Caco-2 (cell line): ENCODE data around the gene CLEC2D. TPM values are rescaled to one million over a fixed set of nuclear protein-coding genes. Genes with fewer than 3 reads are reported as not detected.

Experiments
- BruUV-seq: library from RNA; stranded (reverse); fragments of 400-500 nt; replicated peaks from 2 replicates; lab custom pipeline; 2021; lab: Mats Ljungman, UMichigan
- CTCF ChIA-PET: fragments of 300-600 bp; sonication (Branson Sonifier 250); formaldehyde crosslinking; loops from one replicate; lab custom pipeline; 2022; ENCODE audit warnings: antibody characterized with exemption; lab: Charles Lee
- POLR2A ChIA-PET: fragments of 300-600 bp; sonication (Branson Sonifier 250); formaldehyde crosslinking; loops from one replicate; lab custom pipeline; 2022; ENCODE audit warnings: antibody characterized with exemption; lab: Charles Lee
- DNase-seq, 2 experiments: peaks; one replicate each; pipeline versions ENCODE4 v3.0.0 to v3.0.0-alpha.2; 2020 to 2022
- H3K27me3 ChIP-seq: replicated peaks from 2 replicates; pipeline ENCODE4 v1.6.0; 2011; ENCODE audit warnings: low read length; ENCODE audit not compliant: control insufficient read depth, insufficient read depth
- H3K36me3 ChIP-seq: 2 replicates; pipeline ENCODE4 v1.5.1; 2011; ENCODE audit warnings: low read length; ENCODE audit not compliant: control insufficient read depth, insufficient read depth
- H3K4me1 ChIP-seq: fragments of 250-450 bp; sonication (Bioruptor Pico); 2 replicates; pipeline ENCODE4 v1.5.1; 2020; ENCODE audit warnings: mild to moderate bottlenecking
- H3K4me3 ChIP-seq: 2 replicates; pipeline ENCODE4 v1.5.1; 2011; ENCODE audit warnings: low read depth, mild to moderate bottlenecking, control low read depth, low read length
- H3K9me3 ChIP-seq: fragments of 250-450 bp; sonication (Bioruptor Pico); 2 replicates; pipeline ENCODE4 v1.5.1; 2020; ENCODE audit warnings: mild to moderate bottlenecking, moderate library complexity
- H3K27ac Mint-ChIP-seq: one replicate; pipeline ENCODE4 v1.8.0; 2022; ENCODE audit warnings: mixed read lengths; ENCODE audit not compliant: unreplicated experiment
- H3K27me3 Mint-ChIP-seq: one replicate; pipeline ENCODE4 v1.8.0; 2022; ENCODE audit warnings: mixed read lengths; ENCODE audit not compliant: insufficient read depth, unreplicated experiment
- H3K36me3 Mint-ChIP-seq: one replicate; pipeline ENCODE4 v1.8.0; 2022; ENCODE audit warnings: mild to moderate bottlenecking, mixed read lengths; ENCODE audit not compliant: insufficient read depth, unreplicated experiment
- H3K4me1 Mint-ChIP-seq: one replicate; pipeline ENCODE4 v1.8.0; 2022; ENCODE audit warnings: low read depth, mixed read lengths; ENCODE audit not compliant: unreplicated experiment
- H3K4me3 Mint-ChIP-seq: one replicate; pipeline ENCODE4 v1.8.0; 2022; ENCODE audit warnings: mild to moderate bottlenecking, moderate library complexity, mixed read lengths; ENCODE audit not compliant: unreplicated experiment
- H3K9me3 Mint-ChIP-seq: one replicate; pipeline ENCODE4 v1.8.0; 2022; ENCODE audit warnings: mixed read lengths; ENCODE audit not compliant: unreplicated experiment
- CTCF ChIP-seq, 2 experiments: fragments of 200-600 bp in 1 of 2; IDR thresholded peaks; 1 replicate in 1 of 2; 2 replicates in 1 of 2; pipeline versions ENCODE4 v1.5.1 to v1.8.0; 2011 to 2022; ENCODE audit warnings: antibody characterized with exemption in 1 of 2, control low read depth in 1 of 2, inconsistent platforms in 1 of 2, low read depth in 1 of 2, low read length in 1 of 2, mild to moderate bottlenecking in 1 of 2, moderate library complexity in 1 of 2; ENCODE audit not compliant: insufficient read depth in 1 of 2, severe bottlenecking in 1 of 2, unreplicated experiment in 1 of 2
- intact Hi-C: fragments of 100-400 bp; cut with micrococcal nuclease; formaldehyde crosslinking; loops from one replicate; pipeline ENCODE4 v1.10.0; 2022; ENCODE audit not compliant: unreplicated experiment
- total RNA-seq: library from RNA; stranded (reverse); gene quantifications from 2 replicates; pipeline ENCODE4 v1.2.3, GENCODE V29; 2022

Gene CLEC2D
- total RNA-seq, 1 experiment from 2014 or later = 6.6 TPM

- POLR2A ChIA-PET = no interaction called here
- intact Hi-C loops = no loop called here
- CTCF ChIA-PET = no interaction called here
Measured at GRCh38 chr12:9730591-9730990, 61.1 kb downstream of the CLEC2D start.

DNA sequence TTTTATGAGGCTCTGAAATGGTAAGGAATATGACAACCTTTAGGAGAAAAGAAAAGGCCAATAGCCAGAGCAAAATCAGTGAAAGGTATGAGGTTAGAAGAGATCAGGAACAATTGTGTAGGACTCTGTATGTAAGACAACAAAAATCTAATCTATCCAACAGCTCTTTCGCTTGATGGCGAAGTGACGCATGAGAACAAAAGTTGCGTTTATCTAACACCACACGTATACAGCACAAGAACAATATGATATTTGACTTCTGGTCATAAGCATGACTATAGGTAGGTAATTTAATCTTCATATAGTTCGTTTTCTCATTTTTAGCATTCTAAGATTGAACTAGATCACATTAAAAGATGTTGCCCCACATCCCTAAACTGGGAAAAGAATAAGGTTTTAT lies 61.9 kb downstream of the CLEC2D start:
- TF ChIP-seq CTCF (IDR thresholded peaks at IDR 0.05; ENCODE audit: insufficient read depth in 1 of 2, low read depth in 1 of 2, low read length in 1 of 2, severe bottlenecking in 1 of 2, unreplicated experiment in 1 of 2) = no peak
- Mint-ChIP-seq H3K9me3 (no peaks in the 10 kb centered on the region), H3K4me3 (no peak overlapping the region), H3K27ac (no peak overlapping the region), H3K36me3 (no peaks in the 10 kb centered on the region), H3K4me1 (no peaks in the 10 kb centered on the region), H3K27me3 (peaks cover 9% of the 10 kb centered on the region)
- CTCF ChIA-PET = no interaction called here
- Histone ChIP-seq H3K4me3 (no peak overlapping the region), H3K4me1 (no peaks in the 10 kb centered on the region), H3K27me3 (no peaks in the 10 kb centered on the region; the same call in 1 of the 2 replicates), H3K9me3 (no peaks in the 10 kb centered on the region), H3K36me3 (no peaks in the 10 kb centered on the region)
- no TSS peak for BruUV-seq
- no peak for DNase-seq
- intact Hi-C loops = no loop called here
- POLR2A ChIA-PET = no interaction called here

More at GRCh38 chr12:9730591-9730990, 61.1 kb downstream of the CLEC2D start:
- BruUV-seq = no TSS peak
- no peak overlapping the region for H3K4me3 ChIP-seq
- no peaks in the 10 kb centered on the region for H3K4me1 Mint-ChIP-seq
- H3K36me3 Mint-ChIP-seq = no peaks in the 10 kb centered on the region
- no peak overlapping the region for H3K4me3 Mint-ChIP-seq
- TF ChIP-seq CTCF (IDR thresholded peaks at IDR 0.05; ENCODE audit: insufficient read depth in 1 of 2, low read depth in 1 of 2, low read length in 1 of 2, severe bottlenecking in 1 of 2, unreplicated experiment in 1 of 2) = no peak
- H3K27me3 ChIP-seq = no peaks in the 10 kb centered on the region; the same call in 1 of the 2 replicates
- no peaks in the 10 kb centered on the region for H3K4me1 ChIP-seq
- no peak overlapping the region for H3K27ac Mint-ChIP-seq
- H3K36me3 ChIP-seq = no peaks in the 10 kb centered on the region
- DNase-seq = no peak
- peaks cover 11% of the 10 kb centered on the region for H3K27me3 Mint-ChIP-seq
- no peaks in the 10 kb centered on the region for H3K9me3 Mint-ChIP-seq
- no peaks in the 10 kb centered on the region for H3K9me3 ChIP-seq

DNA sequence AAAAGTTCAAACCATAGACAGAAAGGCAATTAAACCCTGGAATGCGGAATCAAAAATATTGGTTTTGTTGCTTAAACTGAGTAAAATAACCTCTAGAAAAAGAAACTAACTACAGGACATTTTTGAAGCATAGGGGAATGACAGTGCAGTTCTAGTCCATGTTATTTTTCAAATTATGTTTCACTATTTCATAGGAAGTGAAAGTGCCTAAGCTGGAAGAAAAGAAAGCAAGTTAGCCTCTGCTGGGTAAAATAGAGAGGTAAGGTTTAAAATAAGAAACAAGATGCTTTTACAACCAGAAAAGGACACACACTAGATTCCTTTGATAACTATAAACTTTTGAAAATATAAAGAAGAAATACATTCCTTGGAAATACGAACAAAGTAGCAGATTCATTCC lies 62.3 kb downstream of the CLEC2D start:
- no peaks in the 10 kb centered on the region for H3K4me1 ChIP-seq
- H3K27me3 ChIP-seq = no peaks in the 10 kb centered on the region; the same call in 1 of the 2 replicates
- intact Hi-C loops = no loop called here
- no TSS peak for BruUV-seq
- no peaks in the 10 kb centered on the region for H3K36me3 Mint-ChIP-seq
- no peak overlapping the region for H3K27ac Mint-ChIP-seq
- H3K4me3 Mint-ChIP-seq = no peak overlapping the region
- TF ChIP-seq CTCF (IDR thresholded peaks at IDR 0.05; ENCODE audit: insufficient read depth in 1 of 2, low read depth in 1 of 2, low read length in 1 of 2, severe bottlenecking in 1 of 2, unreplicated experiment in 1 of 2) = no peak
- no peak overlapping the region for H3K4me3 ChIP-seq
- no peak for DNase-seq
- H3K4me1 Mint-ChIP-seq = no peaks in the 10 kb centered on the region
- H3K27me3 Mint-ChIP-seq = peaks cover 12% of the 10 kb centered on the region
- ChIA-PET CTCF (no interaction called here), POLR2A (no interaction called here)
- H3K9me3 Mint-ChIP-seq = no peaks in the 10 kb centered on the region
- H3K36me3 ChIP-seq = no peaks in the 10 kb centered on the region
- no peaks in the 10 kb centered on the region for H3K9me3 ChIP-seq
